Stimulated activated CD4-positive, alpha-beta T cell treated with anti-CD3 and anti-CD28 coated beads, Interleukin-4, amount 100 ng/mL, for 4 hours (primary cell): ENCODE data around the gene TNFRSF19.
"Not testable (repeated sequence)": the region's sequence is repeated elsewhere in the genome, so short reads cannot be mapped to it uniquely, and the experiment has no call there.

Experiments used
- DNase-seq, 2 experiments: peaks; one replicate each; pipeline ENCODE4 v3.0.0-alpha.2; 2020

Gene TNFRSF19

DNA sequence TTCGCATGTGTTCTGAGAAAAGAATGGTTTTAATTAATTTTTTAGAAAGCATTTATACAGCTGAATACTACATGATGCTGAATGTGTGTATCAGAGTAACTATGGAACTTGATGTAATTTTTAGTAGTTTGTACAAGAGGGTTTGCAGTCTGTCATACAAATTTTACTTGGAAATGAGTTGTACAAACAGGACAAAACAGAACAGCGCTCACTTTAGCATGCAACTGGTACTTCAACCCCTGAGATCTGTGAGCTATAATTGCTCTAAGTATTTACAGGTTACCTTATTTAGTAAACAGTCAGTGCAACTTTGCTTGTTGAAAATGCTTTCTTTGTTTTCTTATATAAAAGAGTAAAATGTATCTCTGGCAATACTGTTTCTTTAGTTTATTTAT, 706 bp downstream of the TNFRSF19 start:
- DNase-seq = no peak

DNA sequence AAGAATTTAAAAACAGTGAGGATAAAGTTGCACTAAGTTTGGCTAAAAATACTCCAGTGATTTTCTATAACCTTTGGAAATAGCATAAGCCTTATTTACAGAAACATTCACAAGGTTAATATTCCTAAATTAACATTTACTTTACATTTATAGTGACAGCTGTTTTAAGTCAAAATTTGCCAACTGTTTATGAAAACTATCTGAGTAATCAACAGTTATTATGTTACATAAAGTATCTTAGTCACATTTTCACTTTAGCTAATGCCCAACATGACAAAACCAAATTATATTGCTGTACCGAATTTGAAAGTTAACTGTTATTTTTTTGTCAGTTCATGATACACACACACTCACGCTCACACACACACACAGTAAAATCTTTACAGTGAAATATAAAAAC, 1.2 kb downstream of the TNFRSF19 start:
- no peak for DNase-seq

DNA sequence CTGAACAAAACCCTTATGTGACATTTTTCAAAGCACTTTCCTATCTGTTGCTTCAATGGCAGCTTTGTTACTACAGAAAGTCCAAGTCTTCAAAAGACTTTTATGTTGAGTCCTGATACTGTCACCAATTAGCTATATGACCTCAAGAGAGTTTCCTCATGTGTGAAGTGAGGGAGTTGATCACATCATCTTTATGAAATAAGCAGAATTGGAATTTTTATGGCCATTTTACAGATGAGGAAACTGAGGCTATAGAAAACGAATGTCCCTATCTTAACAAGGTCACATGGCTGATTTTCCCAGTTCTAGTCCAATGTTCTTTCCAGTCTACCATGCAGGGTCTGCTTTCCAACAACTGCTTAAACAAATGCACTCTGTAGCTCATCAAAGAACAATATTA, 2.6 kb downstream of the TNFRSF19 start:
- no peak for DNase-seq

DNA sequence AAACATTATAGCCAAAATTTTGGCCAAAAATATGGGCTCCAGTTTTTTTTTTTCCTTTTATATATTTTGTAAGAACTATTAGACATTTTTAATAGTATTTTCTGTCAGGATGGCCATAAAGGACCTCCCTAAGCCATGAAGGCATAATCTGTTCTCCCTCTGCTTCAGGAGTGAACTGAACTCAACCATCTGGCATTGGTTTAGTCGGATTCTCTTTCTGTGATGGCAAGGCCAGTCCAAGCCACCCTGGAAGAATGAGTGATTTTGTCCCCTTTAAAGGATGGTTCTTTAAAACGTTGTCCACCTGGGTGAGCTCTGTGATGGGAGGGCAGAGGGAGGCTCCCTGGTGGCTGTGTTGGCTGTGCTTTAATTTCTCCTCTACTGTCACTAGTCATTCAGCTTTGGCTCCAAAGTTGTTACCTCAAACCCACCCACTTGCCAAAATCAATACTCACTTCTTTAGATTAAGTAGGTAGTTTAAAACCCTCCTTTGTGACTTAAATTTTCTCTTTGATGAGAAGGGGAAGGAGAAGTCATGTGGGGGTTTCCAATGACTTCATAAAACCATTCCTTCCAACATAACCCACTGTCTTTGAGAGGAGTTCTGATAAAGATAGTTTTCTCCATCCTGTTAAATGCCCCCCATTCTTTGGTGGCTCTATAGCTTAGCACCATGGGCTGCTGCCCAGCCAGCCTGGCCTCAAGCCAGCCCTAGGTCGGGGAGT, 4.4 kb downstream of the TNFRSF19 start:
- DNase-seq = no peak

DNA sequence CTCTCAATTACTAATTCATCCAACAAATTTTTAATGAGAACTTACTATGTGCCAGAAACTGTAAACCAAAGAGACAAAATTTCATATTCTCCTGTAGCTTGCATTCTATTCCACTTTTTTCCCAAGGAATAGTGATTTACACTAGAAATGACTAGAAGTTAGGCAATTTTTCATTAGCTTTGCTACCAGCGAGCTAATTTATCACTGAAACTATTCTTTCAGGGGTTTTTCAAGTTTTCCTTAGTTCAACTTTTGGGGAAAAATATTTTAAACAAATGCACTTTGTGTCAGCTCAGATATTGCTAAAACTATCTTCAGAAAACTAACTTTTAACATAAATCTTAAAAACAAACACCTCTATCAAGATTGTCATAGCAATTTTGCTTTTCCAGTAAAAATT, 5.4 kb downstream of the TNFRSF19 start:
- no peak for DNase-seq

DNA sequence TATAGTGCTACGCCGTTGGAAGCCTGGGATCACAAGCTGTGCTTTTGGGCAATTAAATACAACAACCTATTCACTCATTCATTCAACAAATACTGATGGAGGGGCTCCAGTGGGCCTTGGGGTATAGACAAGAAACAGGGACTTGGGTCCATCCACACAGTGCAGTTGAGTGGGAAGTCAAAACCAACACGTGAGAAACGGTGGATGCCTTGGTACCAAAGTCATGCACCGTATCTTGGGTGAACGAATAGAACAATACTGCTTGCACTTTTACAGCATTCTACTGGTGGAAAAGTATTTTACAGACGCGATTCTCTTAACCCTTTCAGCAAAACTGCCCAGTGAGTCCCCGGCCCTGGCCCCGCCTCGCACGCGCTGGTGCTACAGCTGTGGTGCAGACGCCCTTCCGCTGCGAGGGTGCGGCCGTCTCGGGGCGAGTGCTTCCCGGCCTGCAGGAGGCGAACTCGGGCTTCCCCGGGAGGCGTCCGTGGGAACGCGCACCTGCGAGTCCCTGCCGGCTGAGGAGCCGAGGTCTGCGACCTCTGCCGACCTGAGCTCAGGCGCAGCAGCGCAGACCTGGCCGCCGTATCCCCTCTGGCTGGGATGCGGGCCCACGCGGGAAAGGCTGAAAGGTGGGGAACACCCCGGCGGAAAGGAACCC, 8.3 kb downstream of the TNFRSF19 start:
- peak; percentile 56 to 60 for DNase-seq

DNA sequence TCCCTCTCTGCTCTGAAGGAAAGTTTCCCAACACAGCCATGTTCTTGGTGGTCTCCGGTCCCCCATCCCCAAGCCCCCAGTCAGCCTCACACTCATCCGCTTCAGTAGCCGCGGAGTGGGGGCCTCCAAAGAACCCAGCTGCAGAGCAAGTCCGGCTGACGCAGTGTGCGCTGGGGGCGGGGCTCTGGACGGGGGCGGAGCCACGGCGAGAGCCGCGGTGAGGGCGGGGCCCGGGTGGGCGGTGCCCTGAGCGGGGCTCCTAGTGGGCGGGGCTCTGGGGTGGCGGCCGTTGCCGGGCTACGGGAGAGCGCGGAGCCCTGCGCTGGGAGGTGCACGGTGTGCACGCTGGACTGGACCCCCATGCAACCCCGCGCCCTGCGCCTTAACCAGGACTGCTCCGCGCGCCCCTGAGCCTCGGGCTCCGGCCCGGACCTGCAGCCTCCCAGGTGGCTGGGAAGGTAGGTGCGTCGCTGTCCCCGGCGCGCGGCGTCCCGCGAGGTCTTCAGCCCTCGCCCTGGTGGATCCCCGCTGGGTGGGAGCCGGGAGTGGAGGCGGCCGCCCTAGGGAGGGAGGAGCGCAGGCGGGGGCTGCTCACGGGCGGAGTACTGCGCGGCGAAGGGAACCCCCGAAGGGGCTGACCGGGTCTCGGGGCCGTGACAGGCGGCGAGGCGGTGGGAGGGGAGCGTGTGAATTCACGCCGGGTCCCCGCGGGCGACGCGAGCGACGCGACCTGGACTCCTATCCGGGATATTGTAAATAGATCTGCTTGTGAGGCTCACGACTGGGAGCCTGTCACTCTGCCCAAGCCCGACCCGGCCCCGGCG, 9.1 kb downstream of the TNFRSF19 start:
- peak; percentile 90 to 97 for DNase-seq

DNA sequence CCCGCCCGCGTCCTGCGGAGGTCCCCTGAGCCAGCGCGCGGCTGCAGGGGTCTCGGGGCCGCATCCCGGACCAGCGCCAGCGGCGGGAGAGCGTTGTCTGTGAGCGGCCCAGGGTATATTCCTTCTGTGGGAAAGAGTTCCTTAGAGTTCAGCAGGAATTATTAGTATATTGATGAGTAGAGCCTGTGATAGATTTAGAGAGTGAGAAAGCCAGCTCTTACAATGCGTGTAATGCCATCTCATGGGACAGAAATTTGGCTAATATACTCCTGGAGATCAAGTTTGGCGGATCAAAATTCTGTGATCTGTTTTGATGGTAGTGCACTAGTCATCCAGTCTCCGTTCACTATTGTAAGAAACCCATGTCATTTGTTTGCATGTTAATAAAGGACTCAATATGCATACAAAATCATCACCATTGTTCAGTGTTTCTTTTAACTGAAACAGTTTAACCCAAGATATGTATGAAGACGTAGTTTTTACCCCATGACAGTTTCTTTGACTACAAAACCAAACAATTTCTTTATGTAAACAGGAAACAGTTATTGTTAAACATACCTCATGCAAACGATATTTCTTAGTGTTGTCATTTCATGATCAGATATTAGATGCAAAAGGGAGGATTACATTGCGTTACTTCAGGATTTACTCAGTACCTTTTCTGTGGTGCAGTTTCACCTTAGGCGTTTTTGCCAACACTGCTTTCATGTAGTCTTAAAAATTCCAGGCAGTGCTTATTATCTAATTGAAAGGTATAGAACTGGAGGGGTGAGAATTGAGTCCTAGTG, 9.9 kb downstream of the TNFRSF19 start:
- DNase-seq = no peak

DNA sequence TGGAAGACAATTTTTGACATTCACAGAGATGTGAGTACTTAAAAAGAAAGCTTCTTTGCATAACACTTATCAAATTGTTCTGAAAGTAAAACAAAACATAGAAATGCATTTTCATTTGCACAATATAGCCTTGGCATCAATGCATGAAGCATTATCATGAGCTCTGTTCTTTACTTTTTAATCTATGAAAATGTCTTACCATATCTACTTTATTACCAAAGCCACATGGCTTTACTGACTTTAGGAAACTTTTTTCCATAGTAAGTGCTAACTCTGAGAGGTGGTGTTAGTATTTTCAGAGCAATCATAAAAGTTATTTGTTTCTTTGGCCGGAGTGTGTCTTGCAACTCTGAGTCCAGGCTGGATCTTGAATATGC, 10.5 kb downstream of the TNFRSF19 start:
- DNase-seq = no peak

DNA sequence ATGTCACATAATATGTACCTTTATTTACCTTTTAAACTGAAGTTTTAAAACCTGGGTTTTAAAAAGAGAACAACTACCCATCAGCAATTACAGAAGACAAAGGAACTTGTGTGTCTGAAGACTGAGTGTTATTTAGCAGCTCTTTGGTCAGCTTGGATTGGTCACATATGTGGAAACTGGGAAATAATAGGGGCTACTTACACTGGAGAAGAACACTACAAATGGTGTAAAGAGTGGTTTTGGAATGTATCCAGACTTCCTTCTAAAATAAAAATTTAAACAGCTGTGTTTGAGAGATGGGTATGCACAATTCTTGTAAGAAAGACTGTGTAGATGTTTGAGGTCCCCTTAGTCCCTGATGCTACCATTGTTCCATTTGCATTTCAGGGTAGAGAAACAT, 13.3 kb downstream of the TNFRSF19 start:
- no peak for DNase-seq

DNA sequence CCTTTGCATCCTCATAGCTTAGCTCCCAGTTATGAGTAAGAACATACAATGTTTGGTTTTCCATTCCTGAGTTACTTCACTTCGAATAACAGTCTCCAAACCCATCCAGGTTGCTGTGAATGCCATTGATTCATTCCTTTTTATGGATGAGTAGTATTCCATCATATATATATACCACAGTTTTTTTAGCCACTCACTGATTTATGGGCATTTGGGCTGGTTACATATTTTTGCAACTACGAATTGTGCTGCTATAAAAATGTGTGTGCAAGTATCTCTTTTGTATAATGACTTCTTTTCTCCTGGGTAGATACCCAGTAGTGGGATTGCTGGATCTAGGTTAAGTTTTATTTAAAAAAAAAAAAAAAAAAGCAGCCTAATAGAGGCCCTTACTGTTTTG, 14.1 kb downstream of the TNFRSF19 start:
- no peak for DNase-seq

DNA sequence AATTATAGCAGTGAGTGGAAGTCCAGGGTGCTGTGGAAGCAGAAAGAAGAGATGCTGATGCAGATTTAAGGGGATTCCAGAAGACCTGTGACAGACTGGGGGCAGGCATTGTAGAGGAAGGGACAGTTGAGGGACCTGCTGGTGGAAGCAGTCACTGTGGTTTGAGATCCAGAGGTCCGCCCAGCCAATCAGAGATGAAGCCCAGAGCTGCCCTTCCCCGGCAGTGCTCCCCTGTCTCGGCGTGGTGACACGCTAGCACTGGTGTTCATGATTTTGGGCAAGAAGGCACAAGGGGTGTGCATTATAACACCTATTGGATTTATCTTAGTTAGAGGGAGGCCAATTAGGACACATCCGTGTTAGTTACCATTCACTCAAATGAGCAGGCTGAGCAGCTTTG, 16.1 kb downstream of the TNFRSF19 start:
- DNase-seq = no peak

DNA sequence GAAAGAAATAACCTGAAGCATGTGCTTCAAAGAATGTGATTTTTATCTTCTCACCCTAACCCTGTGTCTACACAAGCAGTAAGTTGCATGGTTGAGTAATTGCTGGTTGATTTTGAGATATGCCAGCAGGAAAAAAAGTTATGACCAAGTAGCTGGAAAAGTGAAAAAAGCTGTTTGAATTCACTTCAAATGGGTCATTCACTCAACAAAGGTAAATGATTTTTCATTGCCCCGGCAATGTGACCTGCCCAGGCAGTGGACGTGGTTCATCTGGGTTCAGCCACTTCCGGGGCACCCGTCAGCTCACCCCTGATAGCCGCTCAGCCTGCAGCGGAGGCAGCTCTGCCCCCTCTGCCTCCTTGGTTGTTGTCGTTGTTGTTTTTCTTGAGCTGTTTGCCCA, 18.5 kb downstream of the TNFRSF19 start:
- DNase-seq = no peak

DNA sequence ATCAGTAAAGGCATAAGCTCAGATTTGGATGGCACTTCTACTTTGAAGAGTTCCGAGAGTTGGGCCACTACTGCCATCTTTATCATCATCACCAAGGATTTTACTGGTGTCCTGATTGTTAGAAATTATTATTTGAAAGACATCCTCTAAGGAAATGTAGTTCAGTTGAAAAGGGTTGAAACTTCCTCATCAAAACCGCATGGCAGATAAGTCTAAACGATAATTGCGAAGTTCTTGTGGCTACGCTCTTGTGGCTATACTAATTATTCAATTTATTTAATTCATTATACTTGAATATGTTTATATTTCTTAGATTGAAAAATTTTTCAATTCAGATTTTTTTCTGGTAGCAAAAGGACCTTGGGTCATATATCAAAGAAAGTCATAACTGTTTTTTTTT, 22.4 kb downstream of the TNFRSF19 start:
- no peak for DNase-seq

DNA sequence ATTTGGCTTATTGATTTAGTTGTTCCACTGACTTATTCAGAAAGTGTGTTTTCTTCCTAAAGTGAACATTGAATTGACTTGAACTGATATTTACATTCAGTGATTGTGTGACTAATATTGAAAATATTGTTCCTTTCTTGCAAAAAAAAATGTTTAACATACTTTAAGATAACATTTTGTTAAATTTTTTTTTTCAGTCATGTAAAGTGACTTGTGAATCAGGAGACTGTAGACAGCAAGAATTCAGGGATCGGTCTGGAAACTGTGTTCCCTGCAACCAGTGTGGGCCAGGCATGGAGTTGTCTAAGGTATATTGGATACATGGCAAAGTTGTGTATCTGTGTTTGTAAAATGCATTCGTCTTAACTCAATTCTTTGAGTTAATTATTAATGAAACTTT, 22.9 kb downstream of the TNFRSF19 start:
- no peak for DNase-seq

DNA sequence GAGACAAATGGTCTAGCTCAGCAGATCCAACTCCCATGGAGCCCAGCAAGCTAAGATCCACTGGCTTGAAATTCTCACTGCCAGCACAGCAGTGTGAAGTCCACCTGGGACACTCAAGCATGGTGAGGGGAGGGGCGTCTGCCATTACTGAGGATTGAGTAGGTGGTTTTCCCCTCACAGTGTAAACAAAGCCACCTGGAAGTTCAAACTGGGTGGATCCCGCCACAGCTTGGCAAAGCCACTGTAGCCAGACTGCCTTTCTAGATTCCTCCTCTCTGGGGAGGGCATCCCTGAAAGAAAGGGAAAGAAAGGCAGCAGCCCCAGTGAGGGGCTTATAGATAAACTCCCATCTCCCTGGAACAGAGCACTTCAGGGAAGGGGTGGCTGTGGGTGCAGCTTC, 24.1 kb downstream of the TNFRSF19 start:
- DNase-seq = not testable (repeated sequence)

DNA sequence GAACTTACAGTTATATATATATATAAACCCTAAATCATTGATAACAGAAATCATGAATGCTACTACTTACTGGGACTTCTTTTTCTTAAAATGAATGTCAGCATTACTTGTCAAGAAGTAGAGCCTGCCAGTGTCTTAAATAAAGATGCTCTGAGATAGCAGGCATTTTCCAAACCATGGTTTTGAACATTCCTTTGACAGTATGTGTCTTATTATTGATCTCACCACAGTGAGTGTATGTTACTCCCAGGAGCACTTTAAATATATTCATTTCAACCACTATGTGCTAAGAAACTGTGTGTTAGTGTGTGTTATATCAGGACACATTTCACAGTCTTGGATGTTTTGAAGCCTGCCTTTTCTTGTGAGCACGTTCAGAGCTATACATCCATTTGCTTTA, 28.2 kb downstream of the TNFRSF19 start:
- DNase-seq = no peak

DNA sequence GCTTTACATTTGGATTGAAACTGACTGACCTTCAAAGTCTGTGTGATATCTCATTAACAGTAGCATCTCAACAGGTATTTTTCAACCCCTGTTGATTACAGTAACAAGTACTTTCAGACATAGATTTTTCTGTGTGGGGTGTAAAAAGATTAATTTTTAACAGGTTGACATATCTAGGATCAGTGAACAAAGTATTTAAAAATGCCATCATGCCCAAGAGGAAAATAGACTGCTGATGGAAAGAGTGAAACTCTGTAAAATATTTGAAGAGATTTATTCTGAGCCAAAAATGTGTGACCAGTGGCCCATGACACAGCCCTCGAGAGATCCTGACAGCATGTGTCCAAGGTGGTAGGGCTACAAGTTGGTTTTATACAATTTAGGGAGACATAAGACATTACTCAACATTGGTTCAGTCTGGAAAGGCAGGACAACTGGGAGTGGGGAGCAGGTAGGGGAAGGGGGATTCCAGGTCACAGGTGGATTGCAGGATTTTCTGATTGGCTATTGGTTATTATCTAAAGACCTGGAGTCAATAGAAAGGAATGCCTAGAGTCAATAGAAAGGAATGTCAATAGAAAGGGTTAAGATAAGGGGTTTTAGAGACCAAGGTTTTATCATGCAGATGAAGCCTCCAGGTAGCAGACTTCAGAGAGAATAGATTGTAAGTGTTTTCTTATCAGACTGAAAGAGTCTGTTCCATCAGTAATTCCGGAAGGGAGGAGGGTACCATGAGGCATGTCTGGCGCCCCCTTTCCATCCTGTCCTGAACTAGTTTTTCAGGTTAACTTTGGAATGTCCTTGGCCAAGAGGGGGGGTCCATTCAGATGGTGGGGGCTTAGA, 29.1 kb downstream of the TNFRSF19 start:
- no peak for DNase-seq

DNA sequence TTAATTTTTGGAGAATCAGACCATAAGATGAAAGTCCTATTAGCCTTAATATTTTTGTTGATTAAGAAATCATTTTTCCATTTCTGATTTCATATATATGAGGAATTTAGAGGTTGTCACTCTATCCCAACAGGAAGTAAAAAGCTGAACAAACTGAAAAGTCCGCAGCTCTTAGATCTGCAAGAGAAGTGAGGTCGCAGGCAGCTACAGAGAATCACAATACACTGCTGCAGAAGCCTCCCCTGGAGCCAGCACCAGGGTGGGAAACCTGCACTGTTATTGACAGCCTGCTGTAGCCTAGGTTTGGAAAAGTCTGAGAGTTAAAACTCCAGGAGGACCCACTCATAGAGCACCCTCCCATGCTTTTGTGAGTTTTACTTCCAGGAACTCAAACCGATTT, 29.9 kb downstream of the TNFRSF19 start:
- DNase-seq = no peak

DNA sequence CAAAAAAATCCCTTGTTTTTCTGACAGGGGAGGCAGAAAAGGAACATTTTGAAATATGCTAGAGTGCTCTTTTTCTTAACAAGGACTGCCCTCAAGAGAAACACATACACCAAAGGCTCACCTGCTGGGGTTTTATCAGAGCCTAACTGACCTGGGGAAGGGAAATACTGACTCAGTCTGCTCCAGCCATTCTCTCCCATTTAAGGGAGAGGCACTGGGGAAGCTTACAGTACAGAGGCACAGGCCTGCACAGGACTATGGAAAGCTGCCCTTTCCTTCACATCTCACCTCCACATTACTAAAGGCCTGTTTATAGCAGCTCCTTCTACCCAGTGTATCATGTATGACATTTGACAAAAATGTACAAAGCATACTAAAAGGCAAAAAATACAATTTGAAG, 30.3 kb downstream of the TNFRSF19 start:
- no peak for DNase-seq

DNA sequence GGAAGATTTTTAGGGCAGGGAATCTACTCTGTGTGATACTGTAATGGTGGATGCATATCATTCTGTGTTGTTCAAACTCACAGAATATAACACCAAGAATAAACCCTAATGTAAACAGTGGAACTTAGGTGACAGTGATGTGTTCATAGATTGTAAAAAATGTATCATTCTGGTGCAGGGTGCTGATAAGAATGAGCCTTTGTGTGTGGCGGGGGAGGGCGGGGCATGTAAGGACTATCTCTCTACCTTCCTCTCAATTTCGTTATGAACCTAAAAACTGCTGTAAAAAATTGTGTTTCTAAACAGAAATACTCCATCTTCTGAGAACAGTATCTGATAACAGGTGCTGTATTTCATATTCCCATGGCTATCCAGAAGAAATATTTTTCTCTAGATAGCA, 35.6 kb downstream of the TNFRSF19 start:
- no peak for DNase-seq

DNA sequence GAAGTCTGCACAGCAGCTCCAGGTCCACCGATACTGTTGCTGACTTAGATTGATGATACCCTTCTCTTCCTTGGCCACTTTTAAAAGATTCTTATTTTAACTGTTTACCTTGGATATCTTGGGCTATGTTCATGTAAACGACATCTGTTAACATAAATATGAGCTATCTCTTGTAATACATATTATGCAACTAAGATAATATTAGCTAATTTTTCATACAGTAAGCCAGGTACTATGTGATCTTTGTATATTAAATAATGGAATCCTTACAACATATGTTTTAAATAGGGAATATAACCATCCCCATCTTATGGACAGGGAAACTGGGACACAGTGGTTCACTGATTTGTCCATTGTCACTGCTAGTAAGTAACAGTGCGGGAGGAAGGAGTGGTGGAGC, 37.9 kb downstream of the TNFRSF19 start:
- no peak for DNase-seq
